Measurements from ENCODE around the gene CAB39.

Gene CAB39

GRCh38 chr2:230812033-230812432 is 99.4 kb downstream of the CAB39 start:
- in situ Hi-C loops (cut with MboI; ENCODE audit: low sequenced_read_pairs) = no loop called here

GRCh38 chr2:230814616-230815015 is 102.0 kb downstream of the CAB39 start:
- in situ Hi-C loops (cut with MboI; ENCODE audit: low sequenced_read_pairs) = no loop called here

- in situ Hi-C loops (cut with MboI; ENCODE audit: low sequenced_read_pairs) = no loop called here
These were observed 102.4 kb downstream of the CAB39 start for GRCh38 chr2:230815088-230815487.

- in situ Hi-C loops (cut with MboI; ENCODE audit: low sequenced_read_pairs) = no loop called here
These were observed 104.1 kb downstream of the CAB39 start for GRCh38 chr2:230816735-230817134.

- in situ Hi-C loops (cut with MboI; ENCODE audit: low sequenced_read_pairs) = no loop called here
These were observed 106.8 kb downstream of the CAB39 start for GRCh38 chr2:230819433-230819832.

- in situ Hi-C loops (cut with MboI; ENCODE audit: low sequenced_read_pairs) = no loop called here
These were observed 108.8 kb downstream of the CAB39 start for GRCh38 chr2:230821261-230821990.

GRCh38 chr2:230821991-230822520 is 109.4 kb downstream of the CAB39 start:
- in situ Hi-C loops (cut with MboI; ENCODE audit: low sequenced_read_pairs) = no loop called here

- in situ Hi-C loops (cut with MboI; ENCODE audit: low sequenced_read_pairs) = no loop called here
These were observed 110.8 kb downstream of the CAB39 start for GRCh38 chr2:230823264-230823964.

- in situ Hi-C loops (cut with MboI; ENCODE audit: low sequenced_read_pairs) = no loop called here
These were observed 111.8 kb downstream of the CAB39 start for GRCh38 chr2:230824406-230824978.

GRCh38 chr2:230825354-230825753 is 112.7 kb downstream of the CAB39 start:
- in situ Hi-C loops (cut with MboI; ENCODE audit: low sequenced_read_pairs) = no loop called here

- in situ Hi-C loops (cut with MboI; ENCODE audit: low sequenced_read_pairs) = no loop called here
These were observed 115.2 kb downstream of the CAB39 start for GRCh38 chr2:230827774-230828271.

- in situ Hi-C loops (cut with MboI; ENCODE audit: low sequenced_read_pairs) = no loop called here
These were observed 115.8 kb downstream of the CAB39 start for GRCh38 chr2:230828272-230828961.

GRCh38 chr2:230829293-230829692 is 116.7 kb downstream of the CAB39 start:
- in situ Hi-C loops (cut with MboI; ENCODE audit: low sequenced_read_pairs) = no loop called here

GRCh38 chr2:230829959-230830358 is 117.3 kb downstream of the CAB39 start:
- in situ Hi-C loops (cut with MboI; ENCODE audit: low sequenced_read_pairs) = loop anchor here (10.0 kb wide), 1 partner anchor 155 kb away; no protein-coding TSS in a partner anchor

GRCh38 chr2:230830428-230830827 is 117.8 kb downstream of the CAB39 start:
- in situ Hi-C loops (cut with MboI; ENCODE audit: low sequenced_read_pairs) = loop anchor here (10.0 kb wide), 1 partner anchor 154 kb away; no protein-coding TSS in a partner anchor

- in situ Hi-C loops (cut with MboI; ENCODE audit: low sequenced_read_pairs) = no loop called here
These were observed 127.7 kb downstream of the CAB39 start for GRCh38 chr2:230840301-230840700.

- in situ Hi-C loops (cut with MboI; ENCODE audit: low sequenced_read_pairs) = no loop called here
These were observed 129.8 kb downstream of the CAB39 start for GRCh38 chr2:230842473-230842872.

GRCh38 chr2:230843132-230843531 is 130.5 kb downstream of the CAB39 start:
- in situ Hi-C loops (cut with MboI; ENCODE audit: low sequenced_read_pairs) = no loop called here

GRCh38 chr2:230846360-230846759 is 133.7 kb downstream of the CAB39 start:
- in situ Hi-C loops (cut with MboI; ENCODE audit: low sequenced_read_pairs) = no loop called here

- in situ Hi-C loops (cut with MboI; ENCODE audit: low sequenced_read_pairs) = no loop called here
These were observed 135.3 kb downstream of the CAB39 start for GRCh38 chr2:230847883-230848388.
